Superior temporal gyrus (tissue), 1 donor: ENCODE results near the gene SFTPB.

Source experiments
- DNase-seq: peaks from one replicate; pipeline ENCODE4 v3.0.0-alpha.2; 2016; ENCODE audit errors: extremely low spot score

SFTPB gene

GRCh38 chr2:85702800-85703199 lies 34.8 kb upstream of the SFTPB start:
- DNase-seq = no peak

GRCh38 chr2:85702172-85702571 lies 34.2 kb upstream of the SFTPB start:
- no peak for DNase-seq

- no peak for DNase-seq
Observed at GRCh38 chr2:85699325-85699724, 31.3 kb upstream of the SFTPB start.

GRCh38 chr2:85698880-85699254 lies 30.9 kb upstream of the SFTPB start:
- DNase-seq = no peak

- no peak for DNase-seq
Observed at GRCh38 chr2:85698184-85698879, 30.3 kb upstream of the SFTPB start.

DNA sequence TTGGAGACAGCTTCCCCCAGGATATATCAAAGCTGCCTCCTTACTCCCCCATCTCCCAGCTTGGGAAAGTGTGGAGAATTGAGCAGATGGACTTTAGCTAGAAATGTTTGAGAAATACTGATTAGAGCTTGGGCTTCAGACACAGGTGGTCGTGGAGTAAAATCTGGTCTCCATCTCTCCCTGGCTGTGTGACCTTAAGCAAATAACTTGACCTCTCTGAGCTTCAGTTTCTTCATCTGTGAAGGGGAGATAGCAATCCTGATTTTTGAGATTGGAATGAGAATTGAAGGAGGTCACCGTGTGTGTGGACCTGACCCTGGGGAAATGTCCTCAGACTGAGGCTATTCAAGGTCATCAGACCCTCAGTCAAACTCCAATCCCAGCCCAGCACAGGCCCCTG lies 29.7 kb upstream of the SFTPB start:
- no peak for DNase-seq

DNA sequence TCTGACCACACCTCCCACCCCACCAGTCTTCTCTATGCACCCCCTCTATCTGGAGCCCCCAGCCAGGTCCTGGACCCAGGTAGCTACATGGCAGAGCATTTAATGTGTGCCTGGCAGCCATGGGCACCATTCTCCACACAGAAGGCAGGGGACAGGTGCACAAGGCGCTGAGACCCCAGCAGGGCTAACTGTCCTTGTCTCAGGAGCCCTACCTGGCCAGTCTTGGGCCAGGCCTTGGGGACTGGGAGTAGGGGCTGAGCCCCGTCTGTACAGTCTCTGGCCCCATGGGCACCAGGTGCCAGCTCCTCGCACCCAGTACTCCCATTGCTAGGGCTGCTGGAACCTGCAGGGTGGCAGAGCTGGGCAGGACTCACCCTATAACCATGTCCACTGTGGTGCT lies 29.1 kb upstream of the SFTPB start:
- DNase-seq = no peak

DNA sequence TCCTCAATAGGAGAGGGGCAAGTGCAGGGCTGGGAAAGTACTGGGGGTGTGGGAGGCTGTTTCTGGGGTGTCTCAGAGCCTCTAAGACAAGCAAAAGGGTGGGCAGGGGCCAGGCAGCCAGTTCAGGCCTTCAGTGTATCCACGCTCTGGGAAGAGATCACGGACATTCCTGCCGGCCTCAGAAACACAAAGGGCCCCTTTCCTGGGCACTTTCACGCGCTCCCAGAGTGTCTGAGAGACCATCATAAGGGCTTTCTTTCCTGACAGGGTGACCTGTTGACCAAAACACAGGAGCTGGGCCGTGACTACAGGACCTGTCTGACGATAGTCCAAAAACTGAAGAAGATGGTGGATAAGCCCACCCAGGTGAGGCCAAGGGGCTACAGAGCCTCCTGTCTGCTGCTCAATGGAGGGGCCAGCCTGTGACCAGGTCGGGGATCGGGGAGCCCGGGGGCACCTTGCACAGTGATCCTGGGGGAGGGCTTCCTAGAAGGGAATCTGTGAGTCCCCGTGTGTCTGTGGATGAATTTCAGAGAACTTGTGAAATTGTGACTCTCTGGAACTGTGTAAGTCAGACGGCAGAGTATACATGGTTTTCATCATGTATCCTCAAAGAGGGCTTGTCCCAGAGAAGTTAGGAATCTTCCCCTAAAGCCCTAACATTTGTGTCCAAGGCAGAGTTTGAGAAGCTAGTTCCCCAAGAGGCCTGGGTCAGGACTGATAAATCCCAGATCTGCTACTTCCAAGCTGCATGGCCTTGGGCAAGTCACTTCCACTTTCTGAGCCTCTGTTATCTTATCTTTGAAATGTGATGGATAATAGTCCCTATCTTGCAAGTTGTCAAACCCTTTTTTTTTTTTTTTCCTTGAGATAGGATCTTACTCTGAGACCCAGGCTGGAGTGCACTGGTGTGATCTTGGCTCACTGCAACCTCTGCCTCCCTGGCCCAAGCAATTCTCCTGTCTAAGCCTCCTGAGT lies 28.0 kb upstream of the SFTPB start:
- no peak for DNase-seq

GRCh38 chr2:85695121-85695520 lies 27.1 kb upstream of the SFTPB start:
- DNase-seq = no peak

GRCh38 chr2:85694052-85695025 lies 26.3 kb upstream of the SFTPB start, which contains the start of gene GNLY:
TSS of gene GNLY (plus strand) at chr2:85694358. CDS start at chr2:85694419, 61 bp downstream.
- DNase-seq = no peak

DNA sequence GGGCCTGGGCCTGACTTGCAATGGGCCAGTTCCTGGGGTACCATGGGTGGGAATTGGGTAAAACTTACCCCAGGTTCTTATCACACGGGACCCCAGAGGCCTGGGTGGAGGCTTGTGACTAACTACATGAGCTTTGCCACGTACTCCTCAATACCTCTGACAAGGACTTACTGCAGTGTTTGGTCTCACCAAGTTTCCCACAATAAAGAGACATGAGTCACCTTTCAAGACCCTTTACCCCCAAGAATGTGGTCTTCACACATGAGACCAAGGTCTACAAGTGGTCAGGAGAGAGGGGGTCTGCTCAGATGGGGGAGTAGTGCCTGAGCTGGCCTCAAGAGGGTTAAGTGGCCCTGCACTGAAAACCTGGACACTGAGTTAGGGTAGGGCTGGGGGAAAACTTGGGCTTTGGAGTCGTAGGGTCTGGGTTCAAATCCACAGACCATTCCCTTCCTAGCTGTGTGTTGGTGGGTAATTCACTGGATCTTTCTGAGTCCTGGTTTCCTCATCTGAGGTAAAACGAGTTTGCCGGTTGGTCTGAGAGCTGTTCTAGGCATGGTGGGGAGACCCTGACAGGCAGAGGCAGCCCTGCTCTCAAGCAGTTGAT lies 24.1 kb upstream of the SFTPB start:
- DNase-seq = no peak

DNA sequence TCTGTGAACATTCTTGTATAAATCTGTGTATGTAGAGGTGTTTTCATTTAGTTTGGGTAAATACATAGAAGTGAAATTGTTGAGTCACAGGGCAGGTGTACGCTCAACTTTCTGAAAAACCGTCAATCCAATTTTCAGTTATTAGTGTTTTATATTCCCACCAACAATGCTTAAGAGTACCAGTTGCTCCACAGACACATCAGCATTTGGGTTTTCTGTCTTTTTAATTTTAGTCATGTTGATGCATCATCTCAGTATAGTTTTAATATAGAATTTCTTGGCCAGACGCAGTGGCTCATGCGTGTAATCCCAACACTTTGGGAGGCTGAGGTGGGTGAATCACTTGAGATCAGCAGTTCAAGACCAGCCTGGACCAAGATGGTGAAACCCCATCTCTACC lies 22.9 kb upstream of the SFTPB start:
- DNase-seq = no peak

- no peak for DNase-seq
Observed at GRCh38 chr2:85684806-85685205, 16.8 kb upstream of the SFTPB start.

DNA sequence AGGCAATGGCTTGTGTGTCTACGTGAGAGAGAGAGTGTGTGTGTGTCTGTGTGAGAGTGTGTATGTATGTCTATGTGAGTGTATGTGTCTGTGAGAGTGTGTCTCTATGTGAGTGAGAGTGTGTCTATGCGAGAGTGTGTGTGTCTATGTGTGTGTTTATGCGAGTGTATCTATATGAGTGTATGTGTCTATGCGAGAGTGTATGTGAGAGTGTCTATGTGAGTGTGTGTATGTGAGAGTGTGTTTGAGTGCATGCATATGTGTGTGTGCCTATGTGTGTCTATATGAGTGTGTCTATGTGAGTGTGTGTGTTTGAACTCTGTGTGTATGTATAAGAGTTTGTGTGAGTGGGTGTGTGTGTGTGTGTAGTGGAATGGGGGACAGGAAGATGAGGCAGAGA lies 16.4 kb upstream of the SFTPB start:
- DNase-seq = no peak

- DNase-seq = no peak
Observed at GRCh38 chr2:85682378-85682777, 14.4 kb upstream of the SFTPB start.

- DNase-seq = no peak
Observed at GRCh38 chr2:85681776-85682175, 13.8 kb upstream of the SFTPB start.

DNA sequence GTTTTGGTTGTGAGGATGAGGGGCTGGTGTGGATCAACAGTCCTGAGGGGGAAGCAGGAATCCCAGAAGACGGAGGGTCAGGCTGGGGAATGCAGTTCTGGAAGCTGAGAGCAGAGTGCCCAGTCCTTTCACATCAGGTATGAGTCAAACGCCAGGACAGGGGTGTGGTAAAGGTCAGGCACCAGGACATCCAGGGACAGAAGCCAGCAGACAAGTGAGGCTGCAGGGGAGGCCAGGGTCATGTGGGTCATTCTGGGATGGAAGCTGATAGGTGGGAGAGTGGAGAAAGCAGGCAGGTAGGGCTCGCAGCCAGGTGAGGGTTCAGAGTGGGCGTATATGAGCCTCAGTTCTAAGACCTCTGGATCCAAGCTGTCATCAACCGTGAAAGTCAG lies 13.4 kb upstream of the SFTPB start:
- DNase-seq = no peak

GRCh38 chr2:85680707-85681371 lies 12.8 kb upstream of the SFTPB start:
- DNase-seq = peak; percentile 36

- peak; percentile 71 for DNase-seq
Observed at GRCh38 chr2:85678794-85679672, 11.0 kb upstream of the SFTPB start.

DNA sequence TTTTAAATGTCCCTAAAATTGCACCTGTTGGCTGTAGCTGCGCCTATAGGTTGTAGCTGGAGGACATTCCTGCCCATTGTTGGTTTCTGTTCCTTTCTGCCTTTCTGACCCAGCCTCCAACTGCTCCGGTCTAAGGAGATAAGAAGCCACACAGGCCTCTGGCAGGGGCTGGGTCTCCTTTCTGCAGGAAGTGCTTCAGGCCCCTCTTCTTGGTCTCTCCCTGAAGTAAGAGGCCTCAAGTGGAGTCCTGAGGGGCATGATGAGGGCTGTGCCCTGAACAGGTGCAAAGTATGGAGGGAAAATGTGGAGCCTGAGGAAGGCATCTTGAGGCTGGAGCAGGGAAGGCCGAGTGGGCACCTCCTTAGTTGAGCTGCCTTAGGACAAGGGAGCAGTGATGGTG lies 10.4 kb upstream of the SFTPB start:
- no peak for DNase-seq
